ENCODE data around the gene HDAC9.

The HDAC9 gene

DNA sequence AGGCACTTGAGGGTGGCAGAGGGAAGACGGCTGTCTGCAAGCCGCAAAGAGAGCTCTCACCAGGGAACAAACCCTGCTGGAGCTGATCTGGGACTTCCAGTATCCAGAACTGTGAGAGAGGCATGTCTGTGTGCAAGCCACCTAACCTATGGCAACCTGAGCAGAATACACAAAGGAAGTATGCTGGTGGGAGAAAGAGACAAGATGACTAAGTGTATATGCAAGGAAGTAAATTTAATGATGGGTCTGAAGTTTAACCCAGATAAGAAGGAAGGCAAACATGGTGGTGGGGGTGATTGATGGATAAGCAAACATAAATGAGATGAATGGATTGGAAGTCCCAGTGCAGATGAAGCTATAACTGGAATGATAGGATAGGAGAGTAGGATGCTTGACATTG is 328.6 kb downstream of the HDAC9 start:
- H3K4me1 Mint-ChIP-seq (ENCODE audit: low read depth in 2 of 2) = no peaks in the 10 kb centered on the region
- H3K9me3 Mint-ChIP-seq = no peaks in the 10 kb centered on the region
- H3K4me3 Mint-ChIP-seq = no peak overlapping the region
- no peak overlapping the region for H3K27ac Mint-ChIP-seq
- no peak for ATAC-seq (replicated peaks)
- no peak for DNase-seq
- no peaks in the 10 kb centered on the region for H3K27me3 Mint-ChIP-seq
- no peaks in the 10 kb centered on the region for H3K36me3 Mint-ChIP-seq (ENCODE audit: insufficient read depth)

DNA sequence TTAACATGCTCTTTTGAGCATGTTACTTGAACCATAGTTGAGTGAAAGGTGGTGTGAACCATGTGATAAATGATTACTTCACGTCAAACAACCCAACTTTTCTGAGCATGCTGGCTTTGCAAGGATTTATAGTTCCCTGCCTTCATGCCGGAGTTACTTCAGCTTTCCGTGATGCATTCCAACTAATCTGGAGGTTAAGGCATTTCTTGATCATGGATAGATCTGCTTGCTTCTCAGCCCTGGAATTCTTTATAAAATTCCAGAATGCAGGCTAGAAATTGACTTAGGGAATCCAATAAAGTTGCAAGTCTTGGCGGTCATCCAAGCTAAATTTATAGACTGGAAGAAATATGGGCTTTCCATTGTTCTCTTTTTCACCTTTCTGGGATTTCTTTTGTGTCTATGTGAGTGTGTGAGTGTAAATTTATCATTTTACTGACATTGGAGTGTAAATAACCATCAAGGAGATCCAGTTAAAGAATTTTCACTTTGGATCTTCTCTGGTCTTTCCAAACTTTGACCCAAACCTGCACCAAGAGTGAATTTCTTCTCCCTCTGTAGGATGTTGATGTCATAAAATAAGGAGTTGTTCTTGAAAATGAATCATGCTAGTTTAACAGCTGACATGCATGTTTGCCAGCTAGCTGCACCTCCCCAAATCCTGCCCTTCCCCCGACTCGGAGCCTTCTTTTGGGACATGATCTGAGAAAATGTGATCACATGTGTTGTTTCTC is 332.9 kb downstream of the HDAC9 start:
- Mint-ChIP-seq H3K4me1 (ENCODE audit: low read depth in 2 of 2) (no peaks in the 10 kb centered on the region), H3K27me3 (no peaks in the 10 kb centered on the region)

DNA sequence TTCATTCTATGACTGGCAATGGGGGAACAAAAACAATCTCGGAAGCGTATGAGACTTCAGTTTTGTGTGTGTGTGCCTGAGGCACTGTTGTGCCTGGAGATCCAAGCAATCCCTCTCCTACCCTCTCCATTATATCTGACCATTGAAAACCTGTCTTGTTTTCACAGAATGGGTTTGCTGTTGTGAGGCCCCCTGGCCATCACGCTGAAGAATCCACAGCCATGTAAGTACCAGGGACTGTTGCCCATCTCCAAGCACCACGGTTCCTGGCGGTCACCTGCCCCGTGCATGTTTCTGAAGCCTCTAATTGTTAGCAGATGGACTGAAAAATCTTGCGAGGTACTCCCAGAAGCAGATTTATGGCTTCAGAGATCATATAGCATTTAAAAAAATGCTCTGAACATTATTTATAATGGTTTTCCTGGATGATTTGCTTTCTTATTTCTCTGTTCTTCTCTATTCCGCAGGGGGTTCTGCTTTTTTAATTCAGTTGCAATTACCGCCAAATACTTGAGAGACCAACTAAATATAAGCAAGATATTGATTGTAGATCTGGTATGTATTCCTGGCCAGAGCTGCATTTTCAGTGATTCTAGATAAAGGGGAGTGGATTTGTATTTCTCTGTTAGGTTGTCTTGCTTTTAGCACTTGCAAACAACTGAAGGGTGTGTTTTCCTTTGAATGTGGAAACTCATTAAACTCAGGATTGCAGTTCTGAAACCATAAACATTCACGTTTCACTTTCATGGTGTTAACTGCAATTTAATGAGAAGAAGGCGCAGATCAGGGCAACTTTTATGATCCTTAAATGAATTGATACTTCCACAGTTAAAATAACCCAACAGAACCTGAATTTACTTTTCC is 333.7 kb downstream of the HDAC9 start:
- no peak for ATAC-seq (replicated peaks)
- no peaks in the 10 kb centered on the region for H3K27me3 Mint-ChIP-seq
- no peak overlapping the region for H3K4me3 Mint-ChIP-seq
- no peak overlapping the region for H3K27ac Mint-ChIP-seq
- H3K36me3 Mint-ChIP-seq (ENCODE audit: insufficient read depth) = no peaks in the 10 kb centered on the region
- no peaks in the 10 kb centered on the region for H3K4me1 Mint-ChIP-seq (ENCODE audit: low read depth in 2 of 2)
- no peak for DNase-seq
- H3K9me3 Mint-ChIP-seq = no peaks in the 10 kb centered on the region

More for the DNA sequence above, 332.9 kb downstream of the HDAC9 start:
- ATAC-seq (replicated peaks) (no peak), DNase-seq (no peak)
- Mint-ChIP-seq H3K9me3 (no peaks in the 10 kb centered on the region), H3K36me3 (ENCODE audit: insufficient read depth) (no peaks in the 10 kb centered on the region), H3K4me3 (no peak overlapping the region), H3K27ac (no peak overlapping the region)

DNA sequence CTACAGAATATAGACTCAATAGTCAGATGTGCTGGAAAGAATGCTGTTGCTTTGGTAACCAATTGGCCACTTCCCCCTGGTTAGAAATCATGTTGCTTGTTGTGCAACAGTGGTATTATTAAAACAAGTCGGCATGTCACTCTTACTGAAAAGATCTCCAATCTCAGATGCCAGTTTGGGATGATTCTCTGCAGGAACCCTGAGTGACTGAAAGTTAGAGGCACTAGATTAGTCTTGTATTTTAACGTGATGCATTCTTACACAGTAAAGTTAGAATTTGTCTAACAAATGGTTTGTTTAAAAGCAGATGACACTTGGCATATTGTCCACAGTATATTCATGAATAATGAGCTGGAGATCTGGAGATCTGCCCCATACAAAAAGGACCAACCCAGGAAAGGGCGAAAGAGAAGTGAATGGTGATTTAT is 334.3 kb downstream of the HDAC9 start:
- Mint-ChIP-seq H3K27me3 (no peaks in the 10 kb centered on the region), H3K27ac (no peak overlapping the region), H3K9me3 (no peaks in the 10 kb centered on the region), H3K4me3 (no peak overlapping the region), H3K4me1 (ENCODE audit: low read depth in 2 of 2) (no peaks in the 10 kb centered on the region), H3K36me3 (ENCODE audit: insufficient read depth) (no peaks in the 10 kb centered on the region)
- DNase-seq = no peak
- ATAC-seq (replicated peaks) = no peak

DNA sequence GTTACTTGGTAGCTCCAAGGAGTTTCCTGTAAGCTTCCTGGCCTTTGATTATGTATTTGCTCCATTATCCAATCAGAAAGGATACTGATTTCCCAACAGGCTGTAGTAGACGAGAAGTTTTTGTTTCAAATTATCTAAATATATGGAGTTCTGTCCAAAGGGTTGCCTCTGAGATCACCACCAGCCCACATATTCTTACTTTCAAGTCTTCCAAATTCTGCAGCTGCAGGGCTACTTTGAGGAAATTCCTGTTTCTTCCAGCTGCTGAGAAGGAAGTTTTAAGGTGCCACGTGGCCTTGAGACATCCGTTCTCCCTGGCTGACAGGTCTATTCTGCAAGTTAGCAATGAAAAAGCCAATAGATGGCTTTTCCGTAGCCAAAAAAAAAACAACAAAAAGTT is 335.9 kb downstream of the HDAC9 start:
- Mint-ChIP-seq H3K4me3 (no peak overlapping the region), H3K4me1 (ENCODE audit: low read depth in 2 of 2) (no peaks in the 10 kb centered on the region), H3K9me3 (no peaks in the 10 kb centered on the region), H3K27me3 (no peaks in the 10 kb centered on the region), H3K36me3 (ENCODE audit: insufficient read depth) (no peaks in the 10 kb centered on the region), H3K27ac (no peak overlapping the region)
- DNase-seq (no peak), ATAC-seq (replicated peaks) (no peak)

DNA sequence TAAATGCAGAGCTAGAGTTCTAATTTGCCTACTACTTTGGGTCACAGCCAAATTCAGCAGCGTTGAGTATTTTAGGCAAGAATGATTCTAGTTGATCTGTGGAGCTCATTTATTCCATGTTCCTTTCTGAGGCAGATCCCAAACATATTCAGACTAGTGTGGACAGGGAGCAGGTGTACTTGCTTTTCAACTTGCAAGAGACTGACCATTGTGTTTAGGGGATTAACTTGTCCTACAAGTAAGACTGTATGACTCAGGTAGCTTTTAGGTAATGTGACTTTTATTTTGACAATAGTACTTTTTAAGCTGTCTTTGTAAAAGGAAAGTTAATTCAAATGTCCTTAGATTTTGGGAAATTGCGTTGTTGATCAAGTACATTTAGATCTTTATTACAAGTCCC is 336.4 kb downstream of the HDAC9 start:
- H3K4me1 Mint-ChIP-seq (ENCODE audit: low read depth in 2 of 2) = no peaks in the 10 kb centered on the region
- ATAC-seq (replicated peaks) (no peak), DNase-seq (no peak)
- no peaks in the 10 kb centered on the region for H3K36me3 Mint-ChIP-seq (ENCODE audit: insufficient read depth)
- H3K9me3 Mint-ChIP-seq = no peaks in the 10 kb centered on the region
- no peak overlapping the region for H3K27ac Mint-ChIP-seq
- H3K4me3 Mint-ChIP-seq = no peak overlapping the region
- no peaks in the 10 kb centered on the region for H3K27me3 Mint-ChIP-seq

DNA sequence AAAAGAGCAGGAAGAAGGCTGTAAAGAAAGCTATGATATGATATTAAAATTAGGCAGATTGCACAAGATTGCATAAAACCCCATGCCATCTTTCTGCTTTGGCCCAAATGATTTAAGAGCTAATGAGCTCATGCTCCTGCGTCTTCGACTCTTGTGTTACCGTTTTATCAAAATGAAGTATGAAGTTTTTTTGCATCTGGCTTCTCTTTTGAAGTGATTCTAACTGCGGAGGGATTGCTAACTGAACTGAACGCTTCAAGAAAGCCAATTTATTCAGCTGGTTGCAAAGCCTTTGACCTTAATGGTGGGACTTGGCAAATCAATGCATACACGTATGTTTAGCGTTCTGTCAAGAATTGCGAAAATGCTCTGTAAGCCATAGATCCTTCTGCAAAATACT is 339.0 kb downstream of the HDAC9 start:
- ATAC-seq (replicated peaks) (no peak), DNase-seq (no peak)
- Mint-ChIP-seq H3K27me3 (no peaks in the 10 kb centered on the region), H3K4me1 (ENCODE audit: low read depth in 2 of 2) (no peaks in the 10 kb centered on the region), H3K9me3 (peaks cover 0 to 5% of the 10 kb centered on the region in 2 donors), H3K4me3 (no peak overlapping the region), H3K36me3 (ENCODE audit: insufficient read depth) (no peaks in the 10 kb centered on the region), H3K27ac (no peak overlapping the region)

DNA sequence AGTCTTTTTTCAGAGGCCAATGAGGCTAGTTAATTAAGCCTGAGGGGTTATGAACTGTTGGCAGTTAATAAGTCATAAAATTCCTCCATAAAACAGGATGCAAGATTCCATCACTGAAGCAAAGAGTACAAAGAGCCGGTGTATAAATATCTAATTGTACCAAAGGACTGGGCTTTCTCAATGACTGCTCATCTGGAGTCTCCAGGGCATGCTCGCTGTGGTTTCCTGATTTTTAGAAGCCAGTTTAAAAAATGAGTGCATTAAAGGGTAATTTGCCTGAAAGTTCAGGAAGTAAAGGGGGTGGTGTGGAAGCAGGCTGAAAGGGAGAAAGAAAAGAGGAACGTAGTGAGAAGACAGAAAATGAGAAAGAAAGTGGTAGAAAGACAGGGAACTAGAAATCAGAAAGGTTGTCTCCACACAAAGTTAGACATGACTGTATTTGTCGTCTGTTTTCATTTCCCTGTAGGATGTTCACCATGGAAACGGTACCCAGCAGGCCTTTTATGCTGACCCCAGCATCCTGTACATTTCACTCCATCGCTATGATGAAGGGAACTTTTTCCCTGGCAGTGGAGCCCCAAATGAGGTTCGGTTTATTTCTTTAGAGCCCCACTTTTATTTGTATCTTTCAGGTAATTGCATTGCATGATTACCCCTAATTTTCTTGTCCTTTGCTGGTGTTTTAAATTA is 339.6 kb downstream of the HDAC9 start:
- no peaks in the 10 kb centered on the region for H3K36me3 Mint-ChIP-seq (ENCODE audit: insufficient read depth)
- DNase-seq (no peak), ATAC-seq (replicated peaks) (no peak)
- no peaks in the 10 kb centered on the region for H3K27me3 Mint-ChIP-seq
- H3K4me1 Mint-ChIP-seq (ENCODE audit: low read depth in 2 of 2) = no peaks in the 10 kb centered on the region
- H3K9me3 Mint-ChIP-seq = peaks cover 0 to 5% of the 10 kb centered on the region in 2 donors
- H3K4me3 Mint-ChIP-seq = no peak overlapping the region
- H3K27ac Mint-ChIP-seq = no peak overlapping the region

DNA sequence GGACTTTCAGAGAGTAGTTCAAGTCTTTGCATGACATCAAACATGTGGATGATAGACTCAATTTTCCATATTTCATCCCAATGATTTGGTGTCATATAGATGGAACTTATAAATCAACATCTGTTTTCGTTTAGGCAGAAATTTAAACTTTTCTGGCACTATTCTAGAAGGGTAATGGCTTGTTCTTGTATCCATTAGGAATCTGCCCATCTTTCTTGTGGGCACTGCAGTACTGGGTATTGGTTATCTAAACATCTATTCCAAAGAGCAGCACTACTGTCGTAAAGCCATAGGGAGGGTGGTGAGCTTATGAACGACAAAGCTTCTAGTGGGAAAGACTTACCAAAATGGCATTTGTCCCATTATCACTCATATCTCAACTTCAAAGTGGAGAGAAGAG is 348.4 kb downstream of the HDAC9 start:
- ATAC-seq (replicated peaks) (no peak), DNase-seq (no peak)
- H3K27ac Mint-ChIP-seq = no peak overlapping the region
- no peaks in the 10 kb centered on the region for H3K27me3 Mint-ChIP-seq
- H3K4me3 Mint-ChIP-seq = no peak overlapping the region
- H3K4me1 Mint-ChIP-seq (ENCODE audit: low read depth in 2 of 2) = no peaks in the 10 kb centered on the region
- no peaks in the 10 kb centered on the region for H3K36me3 Mint-ChIP-seq (ENCODE audit: insufficient read depth)
- H3K9me3 Mint-ChIP-seq = peaks cover 0 to 3% of the 10 kb centered on the region in 2 donors

DNA sequence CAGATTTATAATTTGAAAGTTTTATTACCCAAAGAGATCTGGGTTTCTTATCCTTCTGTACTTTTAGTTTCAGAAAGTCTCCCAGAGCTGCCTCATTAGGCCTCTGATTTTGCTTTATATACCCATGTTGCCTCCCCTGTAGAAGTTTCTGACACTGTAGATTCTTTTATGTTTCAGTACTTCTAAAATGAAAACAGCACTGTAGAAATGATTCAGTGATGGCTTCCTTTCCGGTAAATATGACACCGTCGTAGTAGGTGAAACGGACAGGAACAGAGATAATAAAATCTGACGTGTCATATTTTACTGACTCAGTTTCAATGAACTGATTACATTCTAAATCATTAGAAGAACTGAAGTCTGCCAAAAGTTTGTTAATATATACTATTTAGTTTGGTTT is 349.2 kb downstream of the HDAC9 start:
- Mint-ChIP-seq H3K9me3 (no peaks in the 10 kb centered on the region), H3K27ac (no peak overlapping the region), H3K27me3 (no peaks in the 10 kb centered on the region), H3K4me1 (ENCODE audit: low read depth in 2 of 2) (no peaks in the 10 kb centered on the region), H3K4me3 (no peak overlapping the region), H3K36me3 (ENCODE audit: insufficient read depth) (no peaks in the 10 kb centered on the region)
- DNase-seq (no peak), ATAC-seq (replicated peaks) (no peak)

DNA sequence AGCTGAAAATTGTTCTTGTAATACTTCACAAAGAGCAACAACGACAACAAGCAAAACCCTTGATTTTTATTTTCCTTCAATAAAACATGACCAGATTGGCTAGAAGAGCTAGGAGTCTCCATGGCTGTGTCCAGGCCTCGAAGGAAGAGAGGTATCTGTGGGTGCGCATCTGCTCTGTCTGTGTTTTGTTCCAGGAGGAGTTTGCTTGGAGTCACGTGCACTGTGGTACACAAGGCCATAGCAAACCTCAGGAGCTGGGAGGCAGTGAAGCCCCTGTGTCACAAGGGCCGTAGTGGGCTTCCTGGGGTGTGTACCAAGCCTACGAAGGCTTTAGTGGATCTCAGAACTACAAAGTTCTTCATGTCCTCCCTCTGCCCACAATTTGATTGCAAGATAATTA is 350.2 kb downstream of the HDAC9 start:
- no peak overlapping the region for H3K4me3 Mint-ChIP-seq
- DNase-seq (no peak), ATAC-seq (replicated peaks) (no peak)
- H3K27ac Mint-ChIP-seq = no peak overlapping the region
- H3K27me3 Mint-ChIP-seq = no peaks in the 10 kb centered on the region
- H3K36me3 Mint-ChIP-seq (ENCODE audit: insufficient read depth) = no peaks in the 10 kb centered on the region
- H3K4me1 Mint-ChIP-seq (ENCODE audit: low read depth in 2 of 2) = no peaks in the 10 kb centered on the region
- no peaks in the 10 kb centered on the region for H3K9me3 Mint-ChIP-seq

DNA sequence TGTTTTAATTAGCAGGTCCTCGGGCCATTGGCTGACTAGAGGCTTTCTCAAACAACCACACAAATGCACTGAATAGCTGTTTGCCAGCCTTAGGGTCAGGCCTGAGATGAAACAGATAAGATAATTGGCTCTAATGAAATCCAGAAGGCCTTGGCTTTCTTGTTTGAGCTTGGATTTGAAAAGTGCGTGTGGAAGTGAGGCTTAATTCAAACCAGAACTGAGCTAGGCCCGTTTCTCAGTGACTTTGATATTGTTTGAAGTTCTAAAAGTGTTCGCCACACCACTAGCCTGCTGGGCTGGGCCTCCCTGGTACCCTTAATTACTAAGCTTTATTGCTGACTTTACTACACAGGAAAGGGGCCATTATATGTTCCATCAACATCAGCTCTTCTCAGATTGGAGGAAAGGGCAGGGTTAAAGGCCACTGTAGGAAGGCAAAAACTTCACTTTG is 351.2 kb downstream of the HDAC9 start:
- H3K4me1 Mint-ChIP-seq (ENCODE audit: low read depth in 2 of 2) = no peaks in the 10 kb centered on the region
- ATAC-seq (replicated peaks) (no peak), DNase-seq (no peak)
- H3K27ac Mint-ChIP-seq = no peak overlapping the region
- H3K27me3 Mint-ChIP-seq = no peaks in the 10 kb centered on the region
- H3K4me3 Mint-ChIP-seq = no peak overlapping the region
- no peaks in the 10 kb centered on the region for H3K9me3 Mint-ChIP-seq
- H3K36me3 Mint-ChIP-seq (ENCODE audit: insufficient read depth) = no peaks in the 10 kb centered on the region

DNA sequence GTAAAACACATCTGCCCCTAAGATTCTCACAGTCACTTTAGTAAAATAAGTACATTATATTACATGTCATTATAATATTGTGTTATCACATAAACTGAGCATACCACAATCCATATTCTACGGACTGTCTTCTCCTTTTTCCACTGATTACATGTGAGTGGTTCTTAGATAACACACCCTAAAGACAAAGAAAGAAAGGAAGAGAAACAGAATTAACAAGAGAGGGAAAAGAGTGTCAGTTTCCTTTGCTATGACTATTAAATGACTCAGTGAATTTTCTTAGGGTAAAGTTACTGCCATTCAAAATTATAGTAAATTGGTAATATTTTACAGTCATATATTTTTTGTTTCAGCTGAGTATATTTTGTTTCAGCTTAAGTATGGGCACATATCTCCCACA is 353.6 kb downstream of the HDAC9 start:
- no peaks in the 10 kb centered on the region for H3K9me3 Mint-ChIP-seq
- no peaks in the 10 kb centered on the region for H3K36me3 Mint-ChIP-seq (ENCODE audit: insufficient read depth)
- no peaks in the 10 kb centered on the region for H3K27me3 Mint-ChIP-seq
- no peak overlapping the region for H3K4me3 Mint-ChIP-seq
- DNase-seq (no peak), ATAC-seq (replicated peaks) (no peak)
- no peaks in the 10 kb centered on the region for H3K4me1 Mint-ChIP-seq (ENCODE audit: low read depth in 2 of 2)
- H3K27ac Mint-ChIP-seq = no peak overlapping the region

Measured in effector memory CD8-positive, alpha-beta T cell (primary cell).